Cardiac muscle cell (in vitro differentiated cells and primary cell): ENCODE measurements around the gene CEP126. TPM values are rescaled to one million over a fixed set of nuclear protein-coding genes. Genes with fewer than 3 reads are reported as not detected.
A peak's percentile ranks its signal among the peaks of the same experiment; 100 is the strongest.

Source experiments
- DNase-seq, 2 donors: peaks; one replicate each; pipeline versions ENCODE4 v3.0.0 to v3.0.0-alpha.2; 2010 to 2017; ENCODE audit warnings: low read depth in 1 of 2, low spot score in 1 of 2
- H3K27ac ChIP-seq: fragments of 200-600 bp; sonication (generic); 2 replicates; pipeline ENCODE4 v1.5.1; 2016
- H3K27me3 ChIP-seq: fragments of 200-600 bp; sonication (generic); 2 replicates; pipeline ENCODE4 v1.6.0; 2016; ENCODE audit warnings: control low read depth
- H3K36me3 ChIP-seq: fragments of 200-600 bp; sonication (generic); 2 replicates; pipeline ENCODE4 v1.5.1; 2016; ENCODE audit warnings: control low read depth
- H3K4me1 ChIP-seq: fragments of 200-600 bp; sonication (generic); 2 replicates; pipeline ENCODE4 v1.8.1; 2017; ENCODE audit warnings: low read depth, mild to moderate bottlenecking, mixed run types
- H3K4me3 ChIP-seq: fragments of 200-600 bp; sonication (generic); 2 replicates; pipeline ENCODE4 v1.5.1; 2016; ENCODE audit warnings: mild to moderate bottlenecking
- H3K9me3 ChIP-seq: fragments of 200-600 bp; sonication (generic); 2 replicates; pipeline ENCODE4 v1.5.1; 2017; ENCODE audit warnings: low read depth, mild to moderate bottlenecking, control low read depth
- CTCF ChIP-seq: IDR thresholded peaks from 2 replicates; pipeline ENCODE4 v1.5.1; 2012; ENCODE audit warnings: low read depth, mild to moderate bottlenecking, low read length
- polyA plus RNA-seq: library from polyadenylated mRNA; unstranded; fragments of >200 nt; fragmentation: Nextera tagmentation; extraction: Ambion mirVana; gene quantifications from 2 replicates; pipeline ENCODE4 v1.2.1, GENCODE V29; 2016
- total RNA-seq: library from RNA; depleted of rRNA; stranded (reverse); fragments of >200 nt; gene quantifications from 2 replicates; pipeline ENCODE4 v1.2.3, GENCODE V29; 2016

The CEP126 gene
- total and polyA plus RNA-seq, 2 experiments from 2014 or later, result 1.2 to 1.5 TPM

GRCh38 chr11:101931692-101932091, 16.9 kb downstream of the CEP126 start:
- DNase-seq, result no peak

GRCh38 chr11:101940901-101941520, 26.2 kb downstream of the CEP126 start:
- Histone ChIP-seq H3K4me1 (no peaks in the 10 kb centered on the region), H3K27me3 (no peaks in the 10 kb centered on the region), H3K36me3 (no peaks in the 10 kb centered on the region), H3K9me3 (no peaks in the 10 kb centered on the region), H3K27ac (no peak overlapping the region), H3K4me3 (no peak overlapping the region)
- TF ChIP-seq CTCF, result no peak
- DNase-seq, result no peak

More at GRCh38 chr11:101931692-101932091, 16.9 kb downstream of the CEP126 start:
- no peak for TF ChIP-seq CTCF
- no peaks in the 10 kb centered on the region for H3K27me3 ChIP-seq
- H3K27ac ChIP-seq, result no peak overlapping the region
- no peak overlapping the region for H3K4me3 ChIP-seq
- no peaks in the 10 kb centered on the region for H3K9me3 ChIP-seq
- H3K4me1 ChIP-seq, result no peaks in the 10 kb centered on the region
- H3K36me3 ChIP-seq, result no peaks in the 10 kb centered on the region

- Histone ChIP-seq H3K4me1 (no peaks in the 10 kb centered on the region), H3K27ac (no peak overlapping the region), H3K9me3 (no peaks in the 10 kb centered on the region), H3K36me3 (no peaks in the 10 kb centered on the region), H3K4me3 (no peak overlapping the region), H3K27me3 (no peaks in the 10 kb centered on the region)
- DNase-seq, result no peak
- no peak for TF ChIP-seq CTCF
These were observed 30.1 kb downstream of the CEP126 start for GRCh38 chr11:101944923-101945322.

GRCh38 chr11:101945448-101945847, 30.6 kb downstream of the CEP126 start:
- TF ChIP-seq CTCF, result no peak
- no peaks in the 10 kb centered on the region for H3K4me1 ChIP-seq
- no peak overlapping the region for H3K4me3 ChIP-seq
- no peaks in the 10 kb centered on the region for H3K36me3 ChIP-seq
- no peak for DNase-seq
- H3K9me3 ChIP-seq, result no peaks in the 10 kb centered on the region
- no peak overlapping the region for H3K27ac ChIP-seq
- no peaks in the 10 kb centered on the region for H3K27me3 ChIP-seq

- H3K36me3 ChIP-seq, result no peaks in the 10 kb centered on the region
- peak in 1 of 2 donors; percentile 2 for DNase-seq
- no peak overlapping the region for H3K4me3 ChIP-seq
- no peak overlapping the region for H3K27ac ChIP-seq
- no peaks in the 10 kb centered on the region for H3K27me3 ChIP-seq
- no peak for TF ChIP-seq CTCF
- H3K4me1 ChIP-seq, result no peaks in the 10 kb centered on the region
- H3K9me3 ChIP-seq, result no peaks in the 10 kb centered on the region
These were observed 34.9 kb downstream of the CEP126 start for GRCh38 chr11:101949680-101950220.
